Gastrocnemius medialis (tissue), 4 donors: ENCODE data around the gene ATXN10. TPM values are rescaled to one million over a fixed set of nuclear protein-coding genes. Genes with fewer than 3 reads are reported as not detected.

Experiments used
- ATAC-seq, 2 donors: fragments of 150-250 bp; one replicate each; pipeline ENCODE4 v1.9.1; 2016
- DNase-seq, 2 donors: peaks; one replicate each; pipeline ENCODE4 v3.0.0-alpha.2; 2019
- H3K27ac ChIP-seq, 4 donors: fragments of 200-600 bp; sonication (generic); 1 replicate in 1 of 4; 2 replicates in 3 of 4; pipeline ENCODE4 v1.5.1; 2016 to 2018; ENCODE audit warnings: mild to moderate bottlenecking in 2 of 4, moderate library complexity in 1 of 4
- H3K27me3 ChIP-seq, 3 donors: fragments of 200-600 bp; sonication (generic) in 2 of 3; 1 replicate in 1 of 3; 2 replicates in 2 of 3; pipeline versions ENCODE4 v1.5.1 to v1.6.0; 2016 to 2019; ENCODE audit warnings: mild to moderate bottlenecking in 1 of 3, moderate library complexity in 1 of 3
- H3K36me3 ChIP-seq, 2 donors: fragments of 200-600 bp; sonication (generic) in 1 of 2; one replicate each; pipeline ENCODE4 v1.5.1; 2017 to 2018
- H3K4me1 ChIP-seq, 2 donors: fragments of 200-600 bp; sonication (generic) in 1 of 2; one replicate each; pipeline ENCODE4 v1.5.1; 2016 to 2017; ENCODE audit warnings: mild to moderate bottlenecking in 2 of 2
- H3K4me3 ChIP-seq, 4 donors: fragments of 200-600 bp; sonication (generic) in 3 of 4; 1 replicate in 1 of 4; 2 replicates in 3 of 4; pipeline ENCODE4 v1.5.1; 2016 to 2019; ENCODE audit warnings: mild to moderate bottlenecking in 2 of 4
- H3K9me3 ChIP-seq, 3 donors: fragments of 200-600 bp; sonication (generic) in 2 of 3; 1 replicate in 1 of 3; 2 replicates in 2 of 3; pipeline ENCODE4 v1.5.1; 2016 to 2019
- CTCF ChIP-seq, 5 experiments: fragments of 450-650 bp in 3 of 5; fragments of 200-600 bp in 2 of 5; sonication (generic) in 2 of 5; IDR thresholded peaks in 4 of 5; conservative IDR thresholded peaks in 1 of 5; 1 replicate in 4 of 5; 2 replicates in 1 of 5; pipeline ENCODE4 v1.5.1; 2016 to 2019; ENCODE audit warnings: antibody characterized with exemption in 5 of 5, mild to moderate bottlenecking in 3 of 5, moderate library complexity in 3 of 5
- POLR2A ChIP-seq, 2 donors: fragments of 450-650 bp; IDR thresholded peaks; one replicate each; pipeline ENCODE4 v1.6.1; 2017; ENCODE audit warnings: antibody characterized with exemption in 2 of 2, mild to moderate bottlenecking in 2 of 2, moderate library complexity in 2 of 2
- in situ Hi-C, 4 donors: fragments of 200-750 bp; cut with MboI; loops; one replicate each; pipeline versions ENCODE4 v1.15.0 to v1.8.0; 2017; ENCODE audit warnings: low sequenced_read_pairs in 4 of 4
- intact Hi-C: fragments of 100-400 bp; cut with DNase I; formaldehyde crosslinking; loops from one replicate; pipeline ENCODE4 v1.15.1; 2023; ENCODE audit warnings: low total_unique reads
- total RNA-seq, 4 donors: library from RNA; depleted of rRNA; stranded (reverse); fragments of >200 nt; gene quantifications; one replicate each; pipeline versions ENCODE4 v1.1.0 to v1.2.3, GENCODE V29; 2016

Gene ATXN10
- total RNA-seq, 4 donors from 2014 or later, result 52.9 to 98.9 (median 78.5) TPM

- no peak for DNase-seq
- no peak for TF ChIP-seq POLR2A (IDR thresholded peaks at IDR 0.05)
- peaks cover 31 to 41% (median 40%) of the 10 kb centered on the region in 3 donors for H3K27me3 ChIP-seq
- no peak overlapping the region for H3K4me3 ChIP-seq
- no peaks in the 10 kb centered on the region for H3K36me3 ChIP-seq
- H3K27ac ChIP-seq, result no peak overlapping the region
- H3K9me3 ChIP-seq, result no peaks in the 10 kb centered on the region
- intact Hi-C loops, result no loop called here
- in situ Hi-C loops, result loop anchor here in 1 of 4 donors (25.0 kb wide), 1 partner anchor 233 kb away; no protein-coding TSS in a partner anchor
- ATAC-seq, result no peak
- H3K4me1 ChIP-seq, result peaks cover 0 to 9% of the 10 kb centered on the region in 2 donors
Measured at GRCh38 chr22:45870011-45870410, 198.4 kb downstream of the ATXN10 start.

GRCh38 chr22:45871721-45872120 lies 200.1 kb downstream of the ATXN10 start:
- Histone ChIP-seq H3K27ac (no peak overlapping the region), H3K36me3 (no peaks in the 10 kb centered on the region), H3K4me3 (no peak overlapping the region), H3K27me3 (peaks cover 17 to 26% (median 26%) of the 10 kb centered on the region in 3 donors), H3K9me3 (no peaks in the 10 kb centered on the region), H3K4me1 (peaks cover 0 to 3% of the 10 kb centered on the region in 2 donors)
- TF ChIP-seq CTCF (IDR thresholded peaks at IDR 0.05 in 4 of 5, conservative IDR thresholded peaks at IDR 0.05 in 1 of 5) (no peak), POLR2A (IDR thresholded peaks at IDR 0.05) (no peak)
- no peak for DNase-seq
- in situ Hi-C loops (loop anchor here in 1 of 4 donors (25.0 kb wide), 1 partner anchor 234 kb away; no protein-coding TSS in a partner anchor), intact Hi-C loops (no loop called here)
- ATAC-seq, result no peak

- intact Hi-C loops (no loop called here), in situ Hi-C loops (loop anchor here in 1 of 4 donors (25.0 kb wide), 1 partner anchor 235 kb away; no protein-coding TSS in a partner anchor)
- peaks cover 11 to 26% (median 25%) of the 10 kb centered on the region in 3 donors for H3K27me3 ChIP-seq
Measured at GRCh38 chr22:45872659-45873263, 201.1 kb downstream of the ATXN10 start.

GRCh38 chr22:45876136-45877035 lies 204.8 kb downstream of the ATXN10 start:
- Histone ChIP-seq H3K27me3 (peaks cover 29 to 45% (median 37%) of the 10 kb centered on the region in 3 donors), H3K4me1 (peaks cover 4 to 5% of the 10 kb centered on the region in 2 donors), H3K9me3 (no peaks in the 10 kb centered on the region), H3K4me3 (no peak overlapping the region), H3K36me3 (no peaks in the 10 kb centered on the region), H3K27ac (no peak overlapping the region)
- TF ChIP-seq CTCF (IDR thresholded peaks at IDR 0.05 in 4 of 5, conservative IDR thresholded peaks at IDR 0.05 in 1 of 5) (no peak), POLR2A (IDR thresholded peaks at IDR 0.05) (no peak)
- in situ Hi-C loops, result no loop called here
- intact Hi-C loops, result no loop called here
- DNase-seq, result no peak
- no peak for ATAC-seq

More at GRCh38 chr22:45872659-45873263, 201.1 kb downstream of the ATXN10 start:
- H3K4me3 ChIP-seq, result no peak overlapping the region
- no peaks in the 10 kb centered on the region for H3K36me3 ChIP-seq
- H3K4me1 ChIP-seq, result no peaks in the 10 kb centered on the region
- no peak for DNase-seq
- no peak overlapping the region for H3K27ac ChIP-seq
- no peaks in the 10 kb centered on the region for H3K9me3 ChIP-seq
- no peak for ATAC-seq
- TF ChIP-seq CTCF (IDR thresholded peaks at IDR 0.05 in 4 of 5, conservative IDR thresholded peaks at IDR 0.05 in 1 of 5) (no peak), POLR2A (IDR thresholded peaks at IDR 0.05) (no peak)

- peaks cover 34 to 50% (median 43%) of the 10 kb centered on the region in 3 donors for H3K27me3 ChIP-seq
- DNase-seq (no peak), ATAC-seq (no peak)
- no peaks in the 10 kb centered on the region for H3K36me3 ChIP-seq
- peaks cover 4 to 5% of the 10 kb centered on the region in 2 donors for H3K4me1 ChIP-seq
- no peak overlapping the region for H3K27ac ChIP-seq
- no peaks in the 10 kb centered on the region for H3K9me3 ChIP-seq
- H3K4me3 ChIP-seq, result no peak overlapping the region
- intact Hi-C loops, result no loop called here
- in situ Hi-C loops, result no loop called here
- TF ChIP-seq CTCF (IDR thresholded peaks at IDR 0.05 in 4 of 5, conservative IDR thresholded peaks at IDR 0.05 in 1 of 5) (no peak), POLR2A (IDR thresholded peaks at IDR 0.05) (no peak)
Measured at GRCh38 chr22:45877036-45877380, 205.4 kb downstream of the ATXN10 start.
